Stomach (tissue), 9 donors: Measurements from ENCODE around the gene PRPF6. TPM values are rescaled to one million over a fixed set of nuclear protein-coding genes. Genes with fewer than 3 reads are reported as not detected.
"Not testable (repeated sequence)": the region's sequence is repeated elsewhere in the genome, so short reads cannot be mapped to it uniquely, and the experiment has no call there.

Experiments used
- DNase-seq, 2 donors: peaks; one replicate each; pipeline versions ENCODE4 v3.0.0 to v3.0.0-alpha.2; 2013 to 2019
- H3K27ac ChIP-seq, 5 donors: fragments of 200-600 bp in 4 of 5; sonication (generic) in 4 of 5; one replicate each; pipeline ENCODE4 v1.5.1; 2013 to 2019; ENCODE audit warnings: mild to moderate bottlenecking in 1 of 5, moderate library complexity in 1 of 5
- H3K27me3 ChIP-seq, 3 donors: fragments of 200-600 bp; sonication (generic); one replicate each; pipeline ENCODE4 v1.5.1; 2017 to 2019; ENCODE audit warnings: mixed run types in 1 of 3
- H3K36me3 ChIP-seq, 4 donors: fragments of 200-600 bp; sonication (generic); 1 replicate in 3 of 4; 2 replicates in 1 of 4; pipeline ENCODE4 v1.5.1; 2016 to 2019
- H3K4me1 ChIP-seq, 4 donors: fragments of 200-600 bp; sonication (generic); one replicate each; pipeline ENCODE4 v1.5.1; 2016 to 2019
- H3K4me3 ChIP-seq, 4 donors: fragments of 200-600 bp; sonication (generic) in 3 of 4; one replicate each; pipeline ENCODE4 v1.5.1; 2016 to 2019; ENCODE audit warnings: mild to moderate bottlenecking in 1 of 4
- H3K9me3 ChIP-seq, 4 donors: fragments of 200-600 bp; sonication (generic); one replicate each; pipeline ENCODE4 v1.5.1; 2016 to 2019
- EP300 ChIP-seq: sonication (generic); formaldehyde crosslinking; IDR thresholded peaks from one replicate; pipeline ENCODE4 v1.6.1; 2017; ENCODE audit warnings: antibody characterized with exemption
- POLR2A ChIP-seq, 4 donors: fragments of 450-650 bp; IDR thresholded peaks; one replicate each; pipeline ENCODE4 v1.6.1; 2016; ENCODE audit warnings: antibody characterized with exemption in 4 of 4, control low read depth in 2 of 4, mild to moderate bottlenecking in 1 of 4, moderate library complexity in 1 of 4
- POLR2AphosphoS5 ChIP-seq, 3 donors: sonication (generic); formaldehyde crosslinking; IDR thresholded peaks; one replicate each; pipeline ENCODE4 v1.6.1; 2016; ENCODE audit warnings: antibody characterized with exemption in 3 of 3
- WGBS, 5 donors: extraction: QIAGEN DNeasy Blood & Tissue Kit in 3 of 5; methylation state at CpG; one replicate each; pipeline versions ENCODE4 v1.1.5 to v1.1.7; 2013 to 2018; 5-methylcytosine and 5-hydroxymethylcytosine counted together
- intact Hi-C: fragments of 100-400 bp; cut with DNase I; formaldehyde crosslinking; loops from one replicate; pipeline ENCODE4 v1.15.1; 2023; ENCODE audit warnings: low total_unique reads
- polyA plus RNA-seq, 3 donors: library from polyadenylated mRNA; stranded (reverse); fragments of 200-250 nt; gene quantifications; one replicate each; pipeline ENCODE4 v1.2.3, GENCODE V29; 2013
- total RNA-seq, 5 donors: library from RNA; depleted of rRNA; stranded (reverse); fragments of >200 nt; gene quantifications; one replicate each; pipeline versions ENCODE4 v1.1.0 to v1.2.3, GENCODE V29; 2014 to 2016
- TF ChIP-seq, protein P1 (sequence below), 7 experiments: fragments of 450-650 bp in 4 of 7; fragments of 200-600 bp in 3 of 7; sonication (generic) in 3 of 7; IDR thresholded peaks; one replicate each; pipeline ENCODE4 v1.5.1; 2016 to 2019; ENCODE audit warnings: antibody characterized with exemption in 7 of 7, control low read depth in 2 of 7, mild to moderate bottlenecking in 1 of 7
- donor health status: healthy with polysubstance abuse.
- donor health status: Bipolar disorder and iron deficiency.
- donor health status: healthy.

PRPF6 gene
- total and polyA plus RNA-seq, 8 donors, result 27.0 to 67.4 (median 39.6) TPM

DNA sequence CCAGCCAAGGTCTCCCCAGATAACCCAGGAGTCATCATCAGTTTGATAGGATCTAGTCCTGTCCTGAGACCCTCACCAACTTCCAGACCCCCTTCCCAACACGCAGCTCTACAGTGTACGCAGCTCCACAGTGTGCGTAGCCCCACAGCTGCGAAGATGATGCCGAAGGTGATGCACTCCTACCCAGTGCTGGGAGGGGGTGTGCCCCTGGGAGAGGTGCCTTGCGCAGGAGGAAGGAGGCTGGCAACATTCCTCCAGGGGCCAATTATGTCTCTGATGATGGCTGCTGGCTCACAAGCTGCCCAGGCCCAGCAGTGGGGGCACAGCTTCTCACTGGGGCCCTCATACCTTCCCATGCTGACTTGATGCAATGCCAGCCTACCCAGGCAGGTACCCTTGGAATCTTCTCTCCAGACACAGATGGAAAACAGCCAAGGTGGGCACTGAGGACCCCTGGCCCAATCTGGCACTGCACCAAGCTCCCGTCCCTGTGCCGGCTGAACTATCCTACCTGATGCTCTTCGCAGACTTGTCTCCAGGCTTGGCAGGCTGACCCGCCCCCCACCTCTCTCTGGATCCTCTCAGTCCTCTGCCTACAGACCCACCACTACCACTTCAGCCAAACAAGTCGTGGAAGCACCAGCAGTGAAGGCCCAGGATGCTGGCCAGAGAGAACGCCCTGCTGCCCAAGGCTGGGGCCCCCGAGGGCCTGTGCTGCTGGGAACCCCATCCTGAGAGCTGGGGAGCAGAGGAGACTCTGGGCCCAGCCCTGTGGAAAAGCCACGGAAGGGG, 12.6 kb upstream of the PRPF6 start:
- TF ChIP-seq POLR2A (IDR thresholded peaks at IDR 0.05) (no peak), EP300 (no peak), POLR2AphosphoS5 (IDR thresholded peaks at IDR 0.05) (no peak)
- TF ChIP-seq, protein P1, sequence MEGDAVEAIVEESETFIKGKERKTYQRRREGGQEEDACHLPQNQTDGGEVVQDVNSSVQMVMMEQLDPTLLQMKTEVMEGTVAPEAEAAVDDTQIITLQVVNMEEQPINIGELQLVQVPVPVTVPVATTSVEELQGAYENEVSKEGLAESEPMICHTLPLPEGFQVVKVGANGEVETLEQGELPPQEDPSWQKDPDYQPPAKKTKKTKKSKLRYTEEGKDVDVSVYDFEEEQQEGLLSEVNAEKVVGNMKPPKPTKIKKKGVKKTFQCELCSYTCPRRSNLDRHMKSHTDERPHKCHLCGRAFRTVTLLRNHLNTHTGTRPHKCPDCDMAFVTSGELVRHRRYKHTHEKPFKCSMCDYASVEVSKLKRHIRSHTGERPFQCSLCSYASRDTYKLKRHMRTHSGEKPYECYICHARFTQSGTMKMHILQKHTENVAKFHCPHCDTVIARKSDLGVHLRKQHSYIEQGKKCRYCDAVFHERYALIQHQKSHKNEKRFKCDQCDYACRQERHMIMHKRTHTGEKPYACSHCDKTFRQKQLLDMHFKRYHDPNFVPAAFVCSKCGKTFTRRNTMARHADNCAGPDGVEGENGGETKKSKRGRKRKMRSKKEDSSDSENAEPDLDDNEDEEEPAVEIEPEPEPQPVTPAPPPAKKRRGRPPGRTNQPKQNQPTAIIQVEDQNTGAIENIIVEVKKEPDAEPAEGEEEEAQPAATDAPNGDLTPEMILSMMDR (IDR thresholded peaks at IDR 0.05), result no peak
- Histone ChIP-seq H3K36me3 (peaks cover 17 to 36% (median 31%) of the 10 kb centered on the region in 4 donors), H3K9me3 (peaks cover 0 to 15% (median 1%) of the 10 kb centered on the region in 4 donors), H3K27ac (peak overlapping the region in 4 of 5 donors; percentile 35 to 85 (median 66)), H3K4me3 (peak overlapping the region; percentile 67 to 87 (median 70)), H3K4me1 (peaks cover 16 to 26% (median 20%) of the 10 kb centered on the region in 4 donors), H3K27me3 (no peaks in the 10 kb centered on the region)
- peak in 1 of 2 donors; percentile 31 for DNase-seq
- intact Hi-C loops, result no loop called here
- WGBS, 5 donors, result 74 to 84% (median 79%) methylated on average over 7 to 14 of the region's 14 CpGs

DNA sequence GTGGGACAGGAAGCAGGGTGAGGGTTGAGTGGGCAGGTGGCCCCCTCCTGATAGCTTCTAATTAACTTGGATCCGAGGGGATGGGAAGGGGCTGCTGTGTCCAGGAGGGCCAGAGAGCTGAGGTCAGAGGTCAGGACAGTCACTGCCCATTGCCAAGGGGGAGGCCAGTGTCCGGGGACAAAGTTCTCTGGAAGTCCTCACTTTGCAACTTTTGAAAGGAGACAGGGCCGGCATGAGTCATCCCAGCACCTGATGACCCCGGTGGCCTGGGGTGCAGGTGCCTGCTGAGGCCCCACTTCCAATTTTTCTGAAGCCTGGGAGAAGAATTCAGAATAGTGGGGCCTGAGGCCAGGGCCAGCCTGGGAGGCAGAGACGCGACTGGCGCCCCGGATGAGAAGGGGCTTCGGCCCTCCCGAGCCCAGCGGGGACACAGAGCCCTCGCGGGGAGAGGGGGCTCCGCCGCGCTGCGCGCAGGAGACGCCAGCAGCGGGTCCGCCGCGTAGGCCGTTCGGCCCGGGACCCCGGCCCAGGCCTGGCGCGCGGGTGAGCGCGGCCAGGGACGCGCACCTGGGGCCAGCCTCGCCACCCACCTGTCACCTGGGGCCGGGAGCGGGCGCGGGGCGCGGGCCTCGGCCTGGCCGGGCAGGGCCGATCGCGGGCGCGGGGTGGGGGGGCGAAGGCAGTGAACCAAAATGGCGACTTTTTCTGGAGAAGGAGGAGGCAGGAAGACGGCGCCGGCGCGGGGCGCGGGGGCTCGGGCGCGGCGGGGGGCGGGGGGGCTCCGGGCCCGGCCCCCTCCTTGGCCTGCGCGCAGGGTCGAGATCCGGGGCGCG, 11.8 kb upstream of the PRPF6 start:
- Histone ChIP-seq H3K27me3 (no peaks in the 10 kb centered on the region), H3K9me3 (peaks cover 0 to 15% (median 1%) of the 10 kb centered on the region in 4 donors), H3K36me3 (peaks cover 9 to 28% (median 23%) of the 10 kb centered on the region in 4 donors), H3K27ac (peak overlapping the region; percentile 35 to 85 (median 50)), H3K4me3 (peak overlapping the region; percentile 67 to 87 (median 70)), H3K4me1 (peaks cover 21 to 34% (median 27%) of the 10 kb centered on the region in 4 donors)
- intact Hi-C loops, result no loop called here
- TF ChIP-seq POLR2A (IDR thresholded peaks at IDR 0.05), result no peak
- 1 to 9% (median 2%) methylated on average over 6 to 70 of the region's 70 CpGs for WGBS, 5 donors
- DNase-seq, result peak; percentile 27 to 74

DNA sequence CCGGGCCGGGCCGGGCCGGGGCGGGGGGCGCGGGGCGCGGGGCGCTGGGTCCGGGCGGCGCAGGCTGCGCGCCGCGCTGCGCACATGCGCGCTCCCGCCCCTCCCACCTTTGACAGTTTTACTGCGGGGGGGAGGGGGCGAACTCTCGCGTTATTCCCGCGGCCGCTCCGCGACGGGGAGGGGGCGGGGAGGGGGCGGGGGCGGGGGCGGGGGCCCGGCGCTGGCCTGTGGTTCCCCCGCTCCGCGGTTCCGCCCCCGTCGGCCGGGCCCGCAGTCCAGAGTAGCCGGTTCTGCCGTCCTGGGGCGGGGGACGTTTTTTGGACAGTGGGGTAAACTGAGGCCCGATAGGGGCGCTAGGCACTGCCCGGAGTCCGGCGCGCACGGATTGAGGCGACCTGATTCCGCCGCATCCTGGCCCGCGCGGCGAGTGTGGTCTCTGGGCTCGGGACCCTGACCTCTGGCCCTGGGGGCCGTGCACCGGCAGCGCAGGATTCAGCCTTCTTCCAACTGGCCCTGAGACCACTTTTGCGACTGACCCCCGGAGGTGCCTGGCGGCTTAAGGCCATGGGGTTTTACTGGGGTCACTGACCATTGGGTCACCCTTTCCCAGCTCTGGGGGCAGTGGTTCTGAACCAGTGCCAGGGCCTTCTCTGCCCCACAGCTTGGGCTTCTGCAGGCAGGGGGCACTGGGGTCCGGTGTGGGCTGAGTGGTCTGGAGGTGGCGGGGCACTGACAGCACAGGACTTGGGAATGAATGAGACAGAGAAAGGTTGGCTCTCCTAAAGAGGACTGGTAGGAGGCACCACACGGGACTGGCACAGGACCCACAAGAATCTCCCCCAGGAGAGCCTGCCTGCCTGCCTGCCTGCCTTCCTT, 10.9 kb upstream of the PRPF6 start, which contains the start of gene ZNF512B:
TSS of gene ZNF512B (minus strand) at position 93 of the 876 bp plus-strand sequence. CDS start 1,980 bp downstream, outside the sequence.
- Histone ChIP-seq H3K27me3 (no peaks in the 10 kb centered on the region), H3K36me3 (peaks cover 5 to 23% (median 18%) of the 10 kb centered on the region in 4 donors), H3K27ac (peak within 1 kb of the TSS; percentile 42 to 85 (median 50)), H3K4me1 (peaks cover 21 to 43% (median 36%) of the 10 kb centered on the region in 4 donors), H3K4me3 (peak within 1 kb of the TSS; percentile 67 to 87 (median 70)), H3K9me3 (peaks cover 0 to 10% (median 1%) of the 10 kb centered on the region in 4 donors)
- intact Hi-C loops, result loop anchor here (5.0 kb wide), 1 partner anchor 433 kb away; the partner anchor contains the start of gene PTK6
- WGBS, 5 donors, result 4 to 32% (median 7%) methylated on average over 5 to 68 of the region's 73 CpGs
- peak; percentile 73 to 88 for DNase-seq
- no peak for TF ChIP-seq POLR2A (IDR thresholded peaks at IDR 0.05)
- TF ChIP-seq POLR2AphosphoS5 (IDR thresholded peaks at IDR 0.05), result peak in 1 of 3 donors; percentile 34

DNA sequence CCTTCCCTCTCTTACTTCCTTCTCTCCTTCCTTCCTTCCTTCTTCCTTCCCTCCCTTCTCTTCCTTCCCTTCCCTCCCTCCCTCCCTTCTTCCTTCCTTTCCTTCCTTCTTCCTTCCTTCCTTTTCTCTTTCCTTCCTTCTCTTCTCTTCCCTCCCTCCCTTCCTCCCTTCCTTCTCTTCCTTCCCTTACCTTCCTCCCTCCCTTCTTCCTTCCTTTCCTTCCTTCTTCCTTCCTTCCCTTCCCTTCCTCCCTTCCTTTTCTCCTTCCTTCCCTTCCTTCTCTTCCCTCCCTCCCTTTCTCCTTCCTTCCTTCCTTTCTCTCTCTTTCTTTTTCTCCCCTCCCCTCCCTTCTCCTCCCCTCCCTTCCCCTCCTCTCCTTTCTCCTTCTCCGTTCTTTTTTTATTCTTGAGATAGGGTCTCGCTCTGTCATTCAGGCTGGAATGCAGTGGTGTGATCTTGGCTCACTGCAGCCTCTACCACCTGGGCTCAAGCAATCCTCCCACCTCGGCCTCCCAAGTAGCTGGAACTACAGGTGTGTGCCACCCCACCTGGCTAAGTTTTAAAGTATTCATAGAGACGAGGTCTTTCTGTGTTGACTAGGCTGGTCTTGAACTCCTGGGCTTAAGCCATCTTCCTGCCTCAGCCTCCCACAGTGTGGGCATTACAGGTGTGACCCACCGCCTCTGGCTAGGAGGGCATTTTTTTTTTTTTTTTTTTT, 10.1 kb upstream of the PRPF6 start:
- intact Hi-C loops, result loop anchor here (5.0 kb wide), 1 partner anchor 434 kb away; the partner anchor contains the start of gene PTK6
- peak overlapping the region in 1 of 5 donors; percentile 56 for H3K27ac ChIP-seq

DNA sequence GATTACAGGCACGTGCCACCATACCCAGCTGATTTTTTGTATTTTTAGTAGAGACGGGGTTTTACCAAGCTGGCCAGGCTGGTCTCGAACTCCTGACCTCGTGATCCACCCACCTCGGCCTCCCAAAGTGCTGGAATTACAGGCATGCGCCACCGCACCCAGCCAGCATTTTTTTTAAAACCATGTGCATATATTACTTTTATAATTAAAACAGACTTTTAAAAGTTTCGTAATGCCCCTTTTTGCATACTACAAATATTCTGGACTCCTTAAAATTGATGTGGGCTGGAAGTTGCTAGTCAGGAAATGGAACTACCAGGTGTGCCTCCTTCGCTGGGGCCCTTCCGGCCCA, 9.0 kb upstream of the PRPF6 start:
- WGBS, 5 donors, result 82 to 93% (median 87%) methylated on average over 10 of the region's 10 CpGs
- not testable (repeated sequence) for H3K4me3 ChIP-seq, H3K9me3 ChIP-seq, H3K27me3 ChIP-seq, DNase-seq, H3K27ac ChIP-seq
- Histone ChIP-seq H3K36me3 (peaks cover 0 to 20% (median 8%) of the 10 kb centered on the region in 4 donors), H3K4me1 (peaks cover 21 to 43% (median 38%) of the 10 kb centered on the region in 4 donors)
- intact Hi-C loops, result loop anchor here (5.0 kb wide), 1 partner anchor 435 kb away; the partner anchor contains the start of gene PTK6

More for the DNA sequence above, 10.1 kb upstream of the PRPF6 start:
- no peaks in the 10 kb centered on the region for H3K27me3 ChIP-seq
- peaks cover 21 to 43% (median 38%) of the 10 kb centered on the region in 4 donors for H3K4me1 ChIP-seq
- H3K4me3 ChIP-seq, result no peak overlapping the region
- TF ChIP-seq, protein P1 (IDR thresholded peaks at IDR 0.05), result no peak
- no peak for TF ChIP-seq EP300
- 85 to 93% (median 90%) methylated on average over 5 of the region's 5 CpGs for WGBS, 5 donors
- no peak for DNase-seq
- peaks cover 0 to 10% (median 1%) of the 10 kb centered on the region in 4 donors for H3K9me3 ChIP-seq
- H3K36me3 ChIP-seq, result peaks cover 5 to 28% (median 18%) of the 10 kb centered on the region in 4 donors
